GM12874 (cell line): ENCODE data around the gene INPP5F.

ENCODE experiments used
- CTCF ChIP-seq: IDR thresholded peaks from 2 replicates; pipeline ENCODE4 v1.5.1; 2011; ENCODE audit warnings: low read depth, mild to moderate bottlenecking, control low read depth, low read length, moderate library complexity; ENCODE audit not compliant: insufficient read depth

The INPP5F gene

DNA sequence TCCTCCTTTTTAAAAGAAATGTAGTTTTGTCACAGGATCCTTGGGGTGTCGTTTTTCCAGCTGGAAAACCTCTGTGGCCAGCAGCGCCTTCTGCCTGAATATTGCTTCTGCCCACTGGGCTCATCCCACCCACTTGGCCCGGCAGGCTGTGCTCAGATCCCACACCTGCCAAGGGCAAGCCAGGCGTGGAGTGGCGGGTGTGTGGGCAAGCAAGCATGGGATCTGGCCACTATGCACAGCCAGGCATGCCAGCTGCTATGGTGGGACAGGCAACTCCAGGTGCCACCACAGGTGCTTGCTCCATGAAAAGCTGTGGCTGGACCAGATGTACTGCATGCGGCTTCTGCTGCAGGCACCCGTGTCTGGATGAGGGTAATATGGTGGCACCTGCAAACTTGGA is 31.2 kb upstream of the INPP5F start:
- TF ChIP-seq CTCF, result no peak

- TF ChIP-seq CTCF, result no peak
Observed at GRCh38 chr10:119700321-119700954, 25.4 kb upstream of the INPP5F start.

DNA sequence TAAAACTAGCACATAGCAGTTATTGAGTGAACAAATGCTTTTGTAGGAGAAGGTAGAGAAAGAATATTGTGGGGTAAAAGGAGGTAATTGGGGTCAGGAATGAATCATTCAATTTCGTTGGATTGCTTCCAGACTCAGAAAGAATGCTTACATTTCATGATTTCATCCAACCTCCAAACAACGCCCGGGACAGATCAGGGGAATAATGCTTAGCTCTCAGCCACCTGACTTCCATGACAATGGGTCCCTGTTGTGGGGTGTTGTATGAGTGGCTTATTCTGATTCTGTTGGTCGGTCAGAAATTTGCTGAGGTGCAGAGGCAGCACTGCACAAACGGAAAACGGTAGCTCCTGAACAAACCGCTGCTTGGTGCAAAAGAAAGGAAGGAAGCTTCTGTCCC is 24.0 kb upstream of the INPP5F start:
- TF ChIP-seq CTCF, result no peak

DNA sequence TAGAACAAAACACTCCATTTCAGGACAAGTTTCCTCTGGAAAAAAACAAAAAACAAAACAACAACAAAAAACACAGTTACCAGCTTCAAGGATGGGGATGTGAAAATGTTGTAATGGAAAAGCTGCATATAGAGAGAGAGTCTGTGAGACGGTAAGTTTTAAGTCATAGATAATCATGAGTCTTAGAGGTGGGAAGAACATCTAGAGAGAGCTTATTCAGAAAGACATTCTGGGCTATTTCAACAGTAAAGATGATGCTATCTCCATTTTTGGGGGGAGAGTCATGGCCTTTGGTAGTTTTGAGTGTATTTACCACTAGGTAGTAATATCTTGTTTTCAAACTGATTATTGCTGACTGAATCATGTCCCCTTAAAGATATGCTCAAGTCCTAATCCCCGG is 23.3 kb upstream of the INPP5F start:
- no peak for TF ChIP-seq CTCF

GRCh38 chr10:119703903-119704508 is 21.8 kb upstream of the INPP5F start:
- TF ChIP-seq CTCF, result no peak

DNA sequence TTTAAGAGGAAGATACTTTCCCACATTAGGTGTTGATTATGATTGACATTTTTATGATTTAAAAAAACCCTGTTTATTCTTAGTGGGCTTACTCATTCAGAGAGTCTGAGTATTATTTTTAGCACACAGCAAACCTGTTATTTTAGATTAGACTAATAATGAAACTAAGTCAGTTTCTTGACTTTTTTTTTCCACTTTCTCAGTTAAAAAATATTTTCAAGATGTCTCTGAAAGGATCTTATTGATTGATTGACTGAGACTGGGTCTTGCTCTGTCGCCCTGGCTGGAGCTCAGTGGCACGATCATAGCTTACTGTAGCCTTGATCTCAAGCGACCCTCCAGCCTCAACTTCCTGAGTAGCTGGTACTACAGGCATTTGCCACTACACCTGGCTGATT is 20.4 kb upstream of the INPP5F start:
- TF ChIP-seq CTCF, result no peak

- TF ChIP-seq CTCF, result no peak
Observed at GRCh38 chr10:119706521-119707278, 19.1 kb upstream of the INPP5F start.
